Mesenteric fat pad (tissue), 1 donor: ENCODE measurements around the gene PIGM. TPM values are rescaled to one million over a fixed set of nuclear protein-coding genes. Genes with fewer than 3 reads are reported as not detected.
A peak's percentile ranks its signal among the peaks of the same experiment; 100 is the strongest.

ENCODE experiments used
- DNase-seq: peaks from one replicate; pipeline ENCODE4 v3.0.0-alpha.2; 2020; ENCODE audit warnings: low spot score
- long read RNA-seq: library from polyadenylated mRNA; unstranded; transcript quantifications from one replicate; pipeline ENCODE4 v2.0.0, GENCODE V29; 2020
- total RNA-seq: library from RNA; stranded (reverse); fragmentation: NEBNext Ultra II Directional; extraction: Animal tissue kit (Norgen Biotek cat#: 25700); gene quantifications from one replicate; pipeline ENCODE4 v1.2.1, GENCODE V29; 2021
- donor health status: DM: yes; HTN: yes; CAD: no.

Gene PIGM
- 4.1 TPM for total RNA-seq
- long read RNA-seq, full-length matches to known transcripts: 34 of 34 reads
- long read RNA-seq, partial matches to known transcripts: 0 of 34 reads
- long read RNA-seq, other reads (novel, unspliced or antisense): 0 of 34 reads

DNA sequence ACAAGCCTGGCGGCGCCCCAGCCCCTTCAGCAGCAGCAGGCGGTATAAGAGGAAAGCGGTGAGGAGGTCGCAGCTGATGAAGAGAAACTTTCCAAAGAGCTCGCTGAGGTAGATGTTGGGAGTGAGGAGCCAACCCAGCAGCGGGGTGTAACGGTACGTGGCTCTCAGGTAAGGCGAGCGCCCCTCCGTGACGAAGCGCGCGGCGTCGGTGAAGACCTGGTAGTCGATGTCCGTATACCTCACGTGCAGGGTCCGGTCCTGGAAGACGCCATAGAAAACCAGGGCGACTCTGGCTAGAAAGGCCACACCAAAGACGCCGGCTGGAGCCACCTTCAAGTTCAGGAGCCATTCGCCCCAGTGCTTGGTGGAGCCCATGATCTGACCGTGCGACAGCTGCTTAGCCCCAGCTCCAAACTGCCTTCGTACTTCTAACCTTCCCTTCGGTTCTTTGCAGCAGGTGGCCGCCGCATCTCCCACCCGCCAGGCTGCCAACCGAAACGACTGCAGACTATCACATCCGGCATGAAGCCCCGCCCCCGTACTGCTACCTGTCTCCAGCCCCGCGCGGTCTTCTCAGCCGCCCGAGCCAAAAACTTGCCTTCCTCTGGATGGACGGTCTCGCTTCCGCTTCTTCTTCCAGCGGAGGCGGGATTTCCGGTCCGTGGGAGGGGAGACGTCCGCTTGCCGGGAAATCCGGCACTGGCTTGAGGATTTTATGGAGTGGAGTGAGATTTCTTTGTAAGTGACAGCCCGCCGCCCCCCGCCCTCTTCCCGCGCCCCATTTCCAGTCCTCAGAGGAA, at the start of gene PIGM:
TSS of gene PIGM (minus strand) at position 626 of the 800 bp plus-strand sequence. CDS start at position 375, 251 bp downstream.
- peak; percentile 97 for DNase-seq

- DNase-seq: no peak
These were observed 49.6 kb upstream of the PIGM start, which contains the start of gene KCNJ9 for GRCh38 chr1:160081261-160081936. TSS of gene KCNJ9 (plus strand) at chr1:160081538. CDS start at chr1:160084031, 2,493 bp downstream.

DNA sequence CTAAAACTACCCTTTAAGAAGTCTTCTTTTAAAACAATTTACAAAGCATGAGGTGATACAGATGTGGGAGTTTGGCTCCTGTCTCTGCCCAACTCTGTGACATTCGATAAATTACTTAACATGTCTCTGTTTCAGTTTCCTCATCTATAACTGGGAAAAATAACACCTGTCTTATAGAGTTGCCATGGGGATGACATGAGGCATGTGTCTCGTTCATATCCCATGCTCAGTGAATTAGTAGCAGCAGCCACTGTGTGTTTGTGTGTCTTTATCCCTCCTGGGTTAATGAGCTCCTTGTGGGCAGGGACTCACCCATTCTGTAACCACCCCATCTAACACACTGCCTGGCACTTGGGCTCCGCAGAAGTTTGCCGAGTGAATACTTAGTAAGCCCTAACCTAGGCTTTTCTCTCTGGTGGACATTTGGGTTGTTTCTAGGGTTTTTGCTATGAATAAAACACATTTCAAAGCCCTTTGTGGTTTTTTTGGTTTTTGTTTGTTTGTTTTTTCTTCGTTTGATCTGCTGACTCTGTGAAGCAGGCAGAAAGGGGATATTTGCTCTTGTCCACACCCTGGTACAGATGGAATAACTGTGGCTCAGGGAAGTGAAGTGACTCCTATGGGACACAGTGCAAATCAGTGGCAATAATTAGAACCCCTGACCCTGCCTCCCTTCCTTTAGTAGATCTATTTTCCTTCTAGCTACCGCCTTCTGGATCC, 48.8 kb upstream of the PIGM start:
- DNase-seq: no peak

- no peak for DNase-seq
These were observed 47.7 kb upstream of the PIGM start for GRCh38 chr1:160079448-160079847.

DNA sequence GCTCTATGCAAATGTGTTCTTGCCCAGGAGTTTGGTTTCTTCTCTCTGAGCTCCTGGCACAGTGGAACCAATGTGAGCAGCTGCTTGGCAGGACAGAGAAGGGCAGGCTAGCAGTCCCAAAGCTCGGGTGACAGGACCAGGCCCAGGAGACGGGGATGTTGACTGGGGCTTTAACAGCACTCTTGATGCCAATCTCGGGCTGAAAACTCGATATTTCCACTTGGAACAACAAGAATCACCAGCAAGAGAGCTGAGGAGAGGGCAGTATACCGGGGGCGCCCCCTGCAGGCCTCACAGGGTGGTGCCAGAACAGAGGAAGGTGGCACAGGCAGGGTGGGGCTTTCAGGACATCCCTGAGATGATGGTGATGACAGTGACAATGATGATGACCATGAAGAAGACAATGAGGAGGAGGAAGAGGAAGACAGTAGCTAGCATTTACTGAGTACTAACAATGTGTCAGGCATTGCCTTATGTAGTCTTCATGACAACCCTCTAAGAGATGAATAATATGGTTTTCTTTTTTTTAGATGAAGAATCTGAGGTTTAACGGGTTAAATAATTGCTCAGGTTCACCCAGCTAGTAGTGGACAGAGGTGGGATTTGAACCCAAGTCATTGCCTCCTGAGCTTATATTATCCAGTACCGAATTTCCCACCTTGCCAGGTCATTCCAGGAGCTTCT, 46.9 kb upstream of the PIGM start:
- no peak for DNase-seq

GRCh38 chr1:160077486-160077885, 45.7 kb upstream of the PIGM start:
- no peak for DNase-seq

GRCh38 chr1:160076295-160076694, 44.5 kb upstream of the PIGM start:
- no peak for DNase-seq

DNA sequence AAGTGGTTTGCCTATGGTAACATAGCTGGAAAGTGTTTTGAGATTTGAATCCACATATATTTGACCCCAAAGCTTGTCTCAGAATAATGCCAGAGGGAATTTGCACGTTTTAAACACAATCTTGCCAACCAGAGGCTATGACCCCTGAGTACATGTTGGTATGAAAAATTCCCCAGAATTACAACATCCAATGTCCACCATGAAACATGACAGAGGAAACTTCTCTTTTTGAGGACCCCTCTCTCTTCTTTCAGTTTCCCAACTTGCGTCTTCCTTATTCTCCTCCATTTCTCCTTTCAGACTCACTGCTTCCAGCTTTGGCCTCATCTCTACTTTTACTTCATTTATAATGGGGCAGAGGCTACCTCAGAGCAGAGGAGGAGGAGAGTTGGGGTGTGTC, 44.0 kb upstream of the PIGM start:
- DNase-seq: no peak

DNA sequence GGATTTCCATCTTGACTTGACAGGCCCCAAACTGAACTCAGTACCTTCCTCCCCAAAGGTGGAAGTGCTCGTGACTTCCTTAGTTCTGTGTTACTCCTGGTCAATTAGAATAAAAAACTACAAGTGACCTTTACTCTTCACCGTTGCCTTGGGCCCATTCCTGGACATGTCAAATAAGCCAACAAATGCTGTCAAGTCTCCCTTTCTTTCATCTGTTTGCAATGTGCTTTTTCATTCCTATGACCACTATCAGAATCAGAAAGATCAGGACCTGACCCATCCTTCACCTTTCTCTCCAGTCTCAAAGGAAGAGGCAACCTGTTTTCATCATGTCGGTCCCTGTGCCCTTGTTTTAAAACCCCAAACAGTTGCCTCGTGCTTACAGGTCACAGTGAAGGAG, 43.1 kb upstream of the PIGM start:
- no peak for DNase-seq

- DNase-seq: no peak
These were observed 39.5 kb upstream of the PIGM start for GRCh38 chr1:160071289-160071688.

DNA sequence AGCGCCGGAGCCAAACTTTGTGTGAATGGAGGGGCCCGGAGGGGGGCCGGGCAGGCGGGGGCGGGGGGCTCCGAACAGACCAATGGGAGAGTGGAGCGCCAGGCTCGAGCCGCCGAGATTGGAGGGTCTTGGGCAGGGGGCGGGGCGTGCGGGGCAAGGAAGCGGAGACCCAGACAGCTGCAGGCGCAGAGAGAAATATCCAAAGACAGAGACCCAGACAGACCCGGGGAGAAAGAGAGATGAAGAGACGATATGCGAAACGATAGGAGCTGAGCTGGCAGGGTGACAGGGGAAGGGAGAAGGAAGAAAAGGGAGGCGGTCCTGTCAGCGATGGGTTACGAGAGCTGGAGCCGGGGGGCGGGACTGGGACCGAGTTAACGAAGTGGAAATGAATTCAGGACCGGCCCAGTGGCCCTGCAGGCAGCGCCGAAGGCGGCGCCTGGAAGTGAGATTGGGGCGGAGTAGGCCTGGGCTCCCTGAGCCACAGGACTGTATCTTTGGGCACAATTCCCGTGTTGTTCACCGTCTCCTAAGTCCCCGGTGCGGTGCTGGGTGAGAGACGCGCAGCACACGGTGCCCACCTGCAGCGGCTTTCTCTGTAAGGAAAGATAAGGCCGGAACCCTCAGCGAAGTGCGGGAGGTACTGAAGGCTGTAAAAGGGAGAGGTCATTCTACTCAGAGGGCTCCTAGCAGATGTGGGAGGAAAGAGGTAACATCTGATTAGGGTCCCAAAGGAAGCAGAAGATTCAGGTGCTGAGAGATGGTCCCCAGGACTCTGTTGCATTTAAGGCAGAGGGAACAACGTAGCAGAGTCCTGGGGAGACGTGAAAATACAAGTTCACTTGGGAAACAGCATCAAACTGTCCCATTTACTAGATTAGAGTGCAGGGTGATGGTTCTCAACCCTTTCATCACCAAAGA, 38.7 kb upstream of the PIGM start:
- DNase-seq: peak; percentile 92

DNA sequence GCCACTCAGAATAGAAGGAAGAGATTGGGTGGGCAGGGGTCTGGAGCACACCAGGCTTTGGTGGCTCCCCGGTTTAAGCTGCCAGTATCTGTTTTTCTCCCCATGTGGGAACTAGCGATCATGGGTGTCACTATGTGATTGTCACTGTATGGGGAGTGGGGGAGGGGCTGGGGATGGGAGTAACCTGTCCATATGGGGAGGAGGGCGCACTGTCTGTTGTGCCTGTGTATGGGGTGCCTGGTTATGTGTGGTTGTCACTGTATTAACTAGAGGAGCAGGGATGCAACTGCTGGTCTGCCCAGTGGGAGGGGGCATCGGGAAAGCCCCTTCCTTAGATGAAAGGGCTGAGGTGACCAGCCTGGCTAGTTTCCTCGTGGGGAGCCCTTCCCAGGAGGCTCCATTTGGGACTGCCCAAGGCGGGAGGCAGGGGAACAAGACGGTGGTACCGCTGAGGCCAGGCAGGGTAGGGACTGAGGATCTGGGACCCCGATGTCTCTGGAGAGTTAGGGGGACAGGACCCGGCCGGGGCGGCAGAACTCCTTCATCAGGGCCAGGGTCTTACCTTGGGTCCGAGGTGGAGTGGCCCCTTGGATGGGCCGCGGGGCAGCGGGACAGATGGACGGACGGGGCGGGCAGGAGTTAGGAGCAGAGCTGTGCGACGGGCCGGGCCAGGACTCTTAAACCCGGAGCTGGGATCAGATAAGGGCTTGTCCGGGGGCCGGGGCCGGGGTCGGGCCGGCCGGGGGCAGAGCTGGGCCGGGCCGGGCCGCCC, 37.9 kb upstream of the PIGM start, which contains the start of gene KCNJ10:
TSS of gene KCNJ10 (minus strand) at position 701 of the 772 bp plus-strand sequence. CDS start 27,628 bp downstream, outside the sequence.
- DNase-seq: peak; percentile 37

GRCh38 chr1:160068225-160068624, 36.4 kb upstream of the PIGM start:
- peak; percentile 60 for DNase-seq

DNA sequence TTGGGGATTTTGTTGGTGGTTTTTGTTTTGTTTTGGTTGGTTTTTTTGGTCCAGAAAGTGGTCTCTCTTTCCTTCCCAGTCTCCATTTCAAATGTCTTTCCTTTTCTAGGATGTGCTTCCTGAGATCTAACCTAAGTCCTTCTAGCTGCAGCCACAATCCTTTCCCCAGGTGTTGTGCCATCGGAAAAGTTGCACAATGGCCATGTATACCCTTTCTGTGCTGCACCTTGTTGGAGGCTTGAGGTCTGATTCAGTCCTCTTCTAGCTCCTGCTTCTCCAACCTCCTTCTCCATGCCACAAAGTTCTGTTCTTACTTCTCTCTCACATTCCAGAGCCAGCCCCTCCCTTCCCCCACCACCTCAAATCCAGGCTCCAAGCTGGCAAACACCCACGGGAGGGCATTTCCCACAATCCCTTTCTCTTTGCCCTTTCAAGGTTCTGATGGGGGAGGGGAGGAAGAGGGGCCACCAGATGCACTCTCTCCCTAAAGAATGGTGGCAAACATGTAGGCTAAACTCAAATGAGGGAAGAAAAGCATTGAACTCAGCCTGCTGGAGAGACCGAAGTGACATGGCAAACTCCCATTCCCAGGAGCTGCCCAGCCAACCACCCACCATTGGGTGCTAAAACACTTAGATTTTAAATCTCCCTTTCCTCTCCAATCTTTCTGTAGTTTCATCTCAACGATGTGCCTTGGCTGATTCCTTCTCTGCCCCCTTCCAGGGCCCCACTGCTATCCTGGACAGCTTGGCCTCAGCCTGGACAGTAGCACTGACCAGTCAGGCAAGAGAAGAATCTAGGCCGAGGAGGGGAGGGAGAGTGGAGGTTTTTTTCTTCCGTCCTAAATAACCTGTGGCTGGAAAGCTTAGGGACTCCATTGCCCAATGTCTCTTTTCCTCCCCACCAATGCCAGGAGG, 35.3 kb upstream of the PIGM start:
- DNase-seq: no peak

GRCh38 chr1:160064746-160065145, 33.0 kb upstream of the PIGM start:
- DNase-seq: no peak

DNA sequence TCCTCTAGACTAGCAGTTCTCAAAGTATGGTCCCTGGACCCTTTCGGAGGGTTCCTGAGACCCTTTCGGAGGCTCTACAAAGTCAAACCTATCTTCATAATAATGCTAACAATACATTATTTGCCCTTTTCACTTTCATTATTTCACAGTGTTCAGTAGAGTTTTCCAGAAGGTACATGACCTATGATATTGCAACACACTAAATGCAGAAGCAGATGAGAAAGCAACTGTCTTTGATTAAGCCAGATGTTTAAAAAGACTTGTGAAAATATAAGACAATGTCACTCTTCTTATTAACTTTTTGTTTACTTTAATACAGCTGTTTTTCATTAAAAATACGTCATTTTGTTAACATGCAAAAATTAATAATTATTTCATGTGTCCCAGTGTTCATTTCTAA, 32.4 kb upstream of the PIGM start:
- no peak for DNase-seq

- no peak for DNase-seq
These were observed 31.4 kb upstream of the PIGM start for GRCh38 chr1:160063176-160063575.

- DNase-seq: no peak
These were observed 30.4 kb upstream of the PIGM start for GRCh38 chr1:160062230-160062532.
